IMR-90 (cell line): ENCODE data around the gene PDE12. TPM values are rescaled to one million over a fixed set of nuclear protein-coding genes. Genes with fewer than 3 reads are reported as not detected.

Source experiments
- ATAC-seq: fragments of 200-7000 bp; cut with Tn5 transposase; 2 replicates; pipeline ENCODE4 v1.9.1; 2020; ENCODE audit warnings: low read depth, mild to moderate bottlenecking, moderate library complexity
- BruUV-seq: library from RNA; stranded (reverse); fragments of 400-500 nt; replicated peaks from 2 replicates; lab custom pipeline; 2021; lab: Mats Ljungman, UMichigan
- CTCF ChIA-PET: fragments of 300-600 bp; formaldehyde crosslinking; extraction: SDS; loops from one replicate; lab custom pipeline; 2021; ENCODE audit warnings: antibody characterized with exemption; lab: Yijun Ruan, JAX
- POLR2A ChIA-PET: fragments of 300-600 bp; sonication (Branson Sonifier 250); formaldehyde crosslinking; loops from one replicate; lab custom pipeline; 2022; ENCODE audit warnings: antibody characterized with exemption; ENCODE audit not compliant: unreplicated experiment; lab: Charles Lee
- DNase-seq: peaks from one replicate; pipeline ENCODE4 v3.0.0; 2013
- H2AFZ ChIP-seq: replicated peaks from 2 replicates; pipeline ENCODE3; 2013; ENCODE audit warnings: low read length, mild to moderate bottlenecking; ENCODE audit not compliant: poor library complexity
- H2AK5ac ChIP-seq: 2 replicates; pipeline ENCODE4 v1.6.1; 2013; ENCODE audit warnings: low read depth, low read length, inconsistent platforms
- H2AK9ac ChIP-seq: replicated peaks from 2 replicates; pipeline ENCODE3; 2013; ENCODE audit warnings: mild to moderate bottlenecking, low read depth, low read length, moderate library complexity; ENCODE audit not compliant: poor library complexity
- H2BK120ac ChIP-seq: 2 replicates; pipeline ENCODE4 v1.6.1; 2013; ENCODE audit warnings: low read depth, low read length, inconsistent platforms
- H2BK15ac ChIP-seq: 3 replicates; pipeline ENCODE4 v1.6.1; 2013; ENCODE audit warnings: low read depth, low read length, inconsistent platforms
- H2BK20ac ChIP-seq: 2 replicates; pipeline ENCODE4 v1.6.1; 2013; ENCODE audit warnings: low read depth, mild to moderate bottlenecking, inconsistent platforms, low read length, moderate library complexity
- H2BK5ac ChIP-seq: 2 replicates; pipeline ENCODE4 v1.6.1; 2013; ENCODE audit warnings: mild to moderate bottlenecking, low read depth, low read length, inconsistent platforms; ENCODE audit not compliant: poor library complexity, severe bottlenecking
- H3K14ac ChIP-seq: replicated peaks from 2 replicates; pipeline ENCODE4 v1.6.1; 2013; ENCODE audit warnings: low read depth, low read length, inconsistent platforms
- H3K18ac ChIP-seq: 2 replicates; pipeline ENCODE4 v1.6.1; 2013; ENCODE audit warnings: low read depth, low read length, control low read depth
- H3K23ac ChIP-seq: 2 replicates; pipeline ENCODE4 v1.6.1; 2013; ENCODE audit warnings: low read depth, low read length, inconsistent platforms
- H3K27ac ChIP-seq: 2 replicates; pipeline ENCODE4 v1.5.1; 2013; ENCODE audit warnings: mild to moderate bottlenecking, control low read depth, low read length; ENCODE audit not compliant: insufficient read depth
- H3K27me3 ChIP-seq: 2 replicates; pipeline ENCODE4 v1.6.1; 2013; ENCODE audit warnings: low read length; ENCODE audit not compliant: control insufficient read depth, insufficient read depth
- H3K36me3 ChIP-seq: 2 replicates; pipeline ENCODE4 v1.6.1; 2013; ENCODE audit warnings: low read length, mixed read lengths; ENCODE audit not compliant: control insufficient read depth, insufficient read depth
- H3K4ac ChIP-seq: 2 replicates; pipeline ENCODE4 v1.6.1; 2013; ENCODE audit warnings: low read depth, low read length, inconsistent platforms
- H3K4me1 ChIP-seq: 2 replicates; pipeline ENCODE4 v1.6.1; 2013; ENCODE audit warnings: low read length, mixed read lengths; ENCODE audit not compliant: control insufficient read depth, insufficient read depth
- H3K4me2 ChIP-seq: 2 replicates; pipeline ENCODE4 v1.6.1; 2013; ENCODE audit warnings: low read depth, mild to moderate bottlenecking, control low read depth, low read length, moderate library complexity
- H3K4me3 ChIP-seq: 2 replicates; pipeline ENCODE4 v1.5.1; 2013; ENCODE audit warnings: low read depth, mild to moderate bottlenecking, control low read depth, low read length, moderate library complexity; ENCODE audit not compliant: insufficient read depth
- H3K56ac ChIP-seq: 2 replicates; pipeline ENCODE4 v1.6.1; 2013; ENCODE audit warnings: low read length, inconsistent platforms; ENCODE audit not compliant: insufficient read depth; ENCODE audit errors: extremely low read depth
- H3K79me1 ChIP-seq, 2 experiments: 2 replicates each; pipeline ENCODE4 v1.6.1; 2013; ENCODE audit warnings: low read length in 2 of 2, inconsistent platforms in 1 of 2, low read depth in 1 of 2
- H3K9ac ChIP-seq: 2 replicates; pipeline ENCODE4 v1.6.1; 2013; ENCODE audit warnings: low read depth, low read length, control low read depth
- H3K9me1 ChIP-seq: 2 replicates; pipeline ENCODE4 v1.6.1; 2013; ENCODE audit warnings: low read length, inconsistent platforms; ENCODE audit not compliant: insufficient read depth
- H3K9me3 ChIP-seq: 2 replicates; pipeline ENCODE4 v1.6.1; 2013; ENCODE audit warnings: low read length; ENCODE audit not compliant: control insufficient read depth, insufficient read depth
- H4K20me1 ChIP-seq: 2 replicates; pipeline ENCODE4 v1.6.1; 2013; ENCODE audit warnings: low read length, inconsistent platforms; ENCODE audit not compliant: insufficient read depth
- H4K5ac ChIP-seq: 2 replicates; pipeline ENCODE4 v1.6.1; 2013; ENCODE audit warnings: mild to moderate bottlenecking, low read depth, low read length, control low read depth
- H4K8ac ChIP-seq, 2 experiments: 2 replicates each; pipeline ENCODE4 v1.6.1; 2013; ENCODE audit warnings: low read depth in 2 of 2, low read length in 2 of 2, control low read depth in 1 of 2, inconsistent platforms in 1 of 2
- H4K91ac ChIP-seq: 2 replicates; pipeline ENCODE4 v1.6.1; 2013; ENCODE audit warnings: low read depth, low read length, inconsistent platforms; ENCODE audit not compliant: insufficient read depth
- MAZ ChIP-seq: IDR thresholded peaks from 2 replicates; pipeline ENCODE4 v1.6.1; 2012; ENCODE audit warnings: low read depth, mild to moderate bottlenecking, low read length, improper control_type of control experiment, moderate library complexity, borderline replicate concordance
- POLR2A ChIP-seq: IDR thresholded peaks from 2 replicates; pipeline ENCODE4 v1.6.1; 2012; ENCODE audit warnings: mild to moderate bottlenecking, low read depth, low read length
- WGBS, 2 experiments: methylation state at CpG; one replicate each; pipeline versions ENCODE4 v1.1.5 to v1.1.7; 2013; ENCODE audit warnings: missing lambda C conversion rate in 2 of 2; ENCODE audit not compliant: insufficient read length in 1 of 2; ENCODE audit errors: extremely low coverage in 2 of 2; 5-methylcytosine and 5-hydroxymethylcytosine counted together
- dilution Hi-C: fragments of 300-500 bp; cut with HindIII; formaldehyde crosslinking; loops from one replicate; pipeline ENCODE4 v1.14.3; 2018; ENCODE audit warnings: low sequenced_read_pairs; ENCODE audit not compliant: unreplicated experiment
- in situ Hi-C: fragments of 300-500 bp; cut with MboI; formaldehyde crosslinking; loops from 3 replicates; pipeline ENCODE4 v1.14.3; 2019; ENCODE audit warnings: low sequenced_read_pairs, inconsistent platforms, mixed read lengths
- intact Hi-C: fragments of 100-400 bp; cut with micrococcal nuclease; formaldehyde crosslinking; loops from 2 replicates; pipeline ENCODE4 v1.10.0; 2022
- polyA plus RNA-seq, 3 experiments: library from polyadenylated mRNA; depleted of rRNA; stranded (reverse); fragments of >200 nt; gene quantifications; 2 replicates each; pipeline ENCODE4 v1.2.3, GENCODE V29; 2012; ENCODE audit warnings: low replicate concordance in 1 of 3
- total RNA-seq: library from RNA; depleted of rRNA; stranded (reverse); fragments of >200 nt; gene quantifications from 2 replicates; pipeline ENCODE4 v1.2.3, GENCODE V29; 2012

Gene PDE12
- total and polyA plus RNA-seq, 2 of the 4 experiments (the other 2 are of a cell fraction), result 9.5 to 16.8 TPM

DNA sequence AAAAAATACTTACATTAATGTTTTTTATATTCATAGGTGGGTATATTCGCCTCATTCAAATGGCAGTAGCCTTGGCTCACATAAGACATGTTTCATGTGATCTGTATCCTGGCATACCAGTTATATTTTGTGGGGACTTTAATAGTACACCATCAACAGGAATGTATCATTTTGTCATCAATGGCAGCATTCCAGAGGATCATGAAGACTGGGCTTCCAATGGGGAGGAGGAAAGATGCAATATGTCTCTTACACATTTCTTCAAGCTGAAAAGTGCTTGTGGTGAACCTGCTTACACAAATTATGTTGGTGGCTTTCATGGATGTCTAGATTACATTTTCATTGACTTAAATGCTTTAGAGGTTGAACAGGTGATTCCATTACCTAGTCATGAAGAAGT, 3.5 kb downstream of the PDE12 start:
- DNase-seq (peak; percentile 52), ATAC-seq (no peak)
- Histone ChIP-seq H3K14ac (no peak overlapping the region), H4K8ac (no peak overlapping the region), H2BK120ac (no peak overlapping the region), H2BK5ac (no peak overlapping the region), H3K4ac (no peak overlapping the region), H4K5ac (no peak overlapping the region), H3K9me3 (no peaks in the 10 kb centered on the region), H2AK5ac (no peak overlapping the region), H3K9me1 (peaks cover 4% of the 10 kb centered on the region; the same call in 1 of the 2 replicates), H3K27me3 (no peaks in the 10 kb centered on the region), H4K20me1 (peaks cover 14% of the 10 kb centered on the region), H3K23ac (no peak overlapping the region), H3K56ac (no peak overlapping the region), H2AFZ (no peak overlapping the region), H3K27ac (no peak overlapping the region), H2BK20ac (no peak overlapping the region), H3K9ac (no peak overlapping the region), H2BK15ac (no peak overlapping the region), H3K79me1 (peaks cover 6 to 35% of the 10 kb centered on the region in 2 experiments), H4K91ac (no peak overlapping the region), H3K4me1 (peaks cover 1% of the 10 kb centered on the region; the same call in 1 of the 2 replicates), H2AK9ac (no peak overlapping the region), H3K36me3 (peaks cover 6% of the 10 kb centered on the region), H3K18ac (no peak overlapping the region), H3K4me3 (no peak overlapping the region), H3K4me2 (no peak overlapping the region; the same call in 1 of the 2 replicates)
- TF ChIP-seq MAZ (no peak), POLR2A (no peak)
- BruUV-seq, result no TSS peak
- WGBS, 2 experiments, result no CpG with 5 or more reads among the region's 1 CpG
- CTCF ChIA-PET, result no interaction called here
- intact Hi-C loops (loop anchor here (5.0 kb wide), 1 partner anchor 387 kb away; no protein-coding TSS in a partner anchor), dilution Hi-C loops (no loop called here), in situ Hi-C loops (loop anchor here (25.0 kb wide), 1 partner anchor 397 kb away; the partner anchor contains the start of gene IL17RD)
- POLR2A ChIA-PET, result no interaction called here
